HepG2 (cell line): ENCODE results near the gene CALML4. TPM values are rescaled to one million over a fixed set of nuclear protein-coding genes. Genes with fewer than 3 reads are reported as not detected.

ENCODE experiments used
- ATAC-seq: fragments of 200-7000 bp; cut with Tn5 transposase; 3 replicates; pipeline ENCODE4 v1.9.1; 2020; ENCODE audit warnings: mild to moderate bottlenecking, moderate library complexity
- BruUV-seq: library from RNA; stranded (reverse); fragments of 400-500 nt; replicated peaks from 2 replicates; lab custom pipeline; 2021; lab: Mats Ljungman, UMichigan
- CTCF ChIA-PET: fragments of 300-600 bp; formaldehyde crosslinking; extraction: SDS; loops from one replicate; lab custom pipeline; 2021; ENCODE audit warnings: low total read pairs, inconsistent platforms, low intra/inter-chr PET ratio; lab: Yijun Ruan, JAX
- POLR2A ChIA-PET: fragments of 350-600 bp; sonication (Branson Sonifier 250); formaldehyde crosslinking; loops from one replicate; lab custom pipeline; 2020; ENCODE audit warnings: antibody characterized with exemption, inconsistent platforms; lab: Yijun Ruan, JAX
- DNase-seq: peaks from one replicate; pipeline ENCODE4 v3.0.0-alpha.2; 2015; ENCODE audit warnings: low spot score
- FAIRE-seq: peaks from 3 replicates; lab custom pipeline; 2011; peaks lifted over from hg19 to GRCh38; lab: Jason Lieb, UNC
- H2AFZ ChIP-seq: one replicate; pipeline ENCODE4 v1.6.1; 2011; ENCODE audit warnings: low read length, inconsistent platforms
- H3K27ac ChIP-seq: fragments of 300-600 bp; 3 replicates; pipeline ENCODE4 v1.8.0; 2011; ENCODE audit warnings: mixed run types, mild to moderate bottlenecking, mixed read lengths, low read length, inconsistent platforms; ENCODE audit not compliant: insufficient read depth; ENCODE audit errors: extremely low read length
- H3K27me3 ChIP-seq, 2 experiments: fragments of 200-600 bp in 1 of 2; 2 replicates in 1 of 2; 3 replicates in 1 of 2; pipeline versions ENCODE4 v1.6.0 to v1.8.0; 2011; ENCODE audit warnings: low read length in 2 of 2, mild to moderate bottlenecking in 2 of 2, moderate library complexity in 2 of 2, inconsistent platforms in 1 of 2; ENCODE audit not compliant: insufficient read depth in 2 of 2, control insufficient read depth in 1 of 2
- H3K36me3 ChIP-seq, 2 experiments: fragments of 200-600 bp in 1 of 2; replicated peaks in 1 of 2; 2 replicates in 1 of 2; 3 replicates in 1 of 2; pipeline versions ENCODE4 v1.5.1 to v1.8.0; 2011; ENCODE audit warnings: low read length in 2 of 2, inconsistent platforms in 1 of 2; ENCODE audit not compliant: insufficient read depth in 2 of 2, control insufficient read depth in 1 of 2
- H3K4me1 ChIP-seq: 2 replicates; pipeline ENCODE4 v1.5.1; 2012; ENCODE audit warnings: low read length, inconsistent platforms; ENCODE audit not compliant: insufficient read depth
- H3K4me2 ChIP-seq: 2 replicates; pipeline ENCODE4 v1.6.0; 2011; ENCODE audit warnings: low read depth, low read length, inconsistent platforms
- H3K4me3 ChIP-seq, 3 experiments: fragments of 200-600 bp in 1 of 3; sonication (generic), shearing (Covaris generic) in 1 of 3; replicated peaks in 1 of 3; 2 replicates each; pipeline ENCODE4 v1.5.1; 2011 to 2016; ENCODE audit warnings: low read length in 3 of 3, inconsistent platforms in 2 of 3, low read depth in 2 of 3, mild to moderate bottlenecking in 2 of 3, control low read depth in 1 of 3, mixed read lengths in 1 of 3; ENCODE audit not compliant: insufficient read depth in 1 of 3
- H3K79me2 ChIP-seq: one replicate; pipeline ENCODE4 v1.6.1; 2011; ENCODE audit warnings: low read length, inconsistent platforms; ENCODE audit not compliant: insufficient read depth
- H3K9ac ChIP-seq: 2 replicates; pipeline ENCODE4 v1.6.0; 2011; ENCODE audit warnings: mild to moderate bottlenecking, low read depth, low read length, inconsistent platforms; ENCODE audit not compliant: insufficient read depth
- H3K9me3 ChIP-seq: 2 replicates; pipeline ENCODE4 v1.5.1; 2012; ENCODE audit warnings: mild to moderate bottlenecking, low read length
- H4K20me1 ChIP-seq: 2 replicates; pipeline ENCODE4 v1.6.0; 2011; ENCODE audit warnings: inconsistent platforms, mild to moderate bottlenecking, low read length, moderate library complexity; ENCODE audit not compliant: insufficient read depth
- ATF6 ChIP-seq: sonication (generic); formaldehyde crosslinking; conservative IDR thresholded peaks from 2 replicates; pipeline ENCODE4 v1.4.0; 2020; ENCODE audit warnings: missing genetic modification reagents
- GLI4 ChIP-seq: sonication (generic); formaldehyde crosslinking; IDR thresholded peaks from 2 replicates; pipeline ENCODE4 v1.5.1; 2020; ENCODE audit warnings: missing genetic modification reagents, mild to moderate bottlenecking, moderate library complexity, borderline replicate concordance
- KLF9 ChIP-seq: IDR thresholded peaks from 2 replicates; pipeline ENCODE4 v1.6.1; 2016; ENCODE audit warnings: low read depth
- RARA ChIP-seq: IDR thresholded peaks from 2 replicates; pipeline ENCODE4 v1.6.1; 2016; ENCODE audit warnings: missing genetic modification reagents, missing compliant biosample characterization
- SAP130 ChIP-seq: IDR thresholded peaks from 2 replicates; pipeline ENCODE4 v1.6.1; 2016; ENCODE audit warnings: low read depth
- SMARCE1 ChIP-seq: fragments of 450-650 bp; IDR thresholded peaks from 2 replicates; pipeline ENCODE4 v1.6.1; 2017; ENCODE audit warnings: borderline replicate concordance
- SP140L ChIP-seq: sonication (generic); formaldehyde crosslinking; IDR thresholded peaks from 2 replicates; pipeline ENCODE4 v1.4.0; 2020; ENCODE audit warnings: missing genetic modification reagents, borderline replicate concordance
- ZIK1 ChIP-seq: sonication (generic); formaldehyde crosslinking; IDR thresholded peaks from 2 replicates; pipeline ENCODE4 v1.5.0; 2020; ENCODE audit warnings: mild to moderate bottlenecking, low read depth, missing genetic modification reagents, borderline replicate concordance
- ZNF101 ChIP-seq: sonication (generic); formaldehyde crosslinking; IDR thresholded peaks from 2 replicates; pipeline ENCODE4 v1.4.0; 2020; ENCODE audit warnings: mild to moderate bottlenecking, low read depth, missing genetic modification reagents, borderline replicate concordance
- ZNF460 ChIP-seq: sonication (generic); formaldehyde crosslinking; IDR thresholded peaks from 2 replicates; pipeline ENCODE4 v1.5.1; 2020; ENCODE audit warnings: missing genetic modification reagents, mild to moderate bottlenecking, borderline replicate concordance
- ZNF607 ChIP-seq: sonication (generic); formaldehyde crosslinking; IDR thresholded peaks from 2 replicates; pipeline ENCODE4 v1.5.1; 2020; ENCODE audit warnings: missing genetic modification reagents, mild to moderate bottlenecking, borderline replicate concordance
- ZNF615 ChIP-seq: sonication (generic); formaldehyde crosslinking; IDR thresholded peaks from 2 replicates; pipeline ENCODE4 v1.5.0; 2020; ENCODE audit warnings: mild to moderate bottlenecking, missing genetic modification reagents, borderline replicate concordance
- ZNF784 ChIP-seq: sonication (generic); formaldehyde crosslinking; IDR thresholded peaks from 2 replicates; pipeline ENCODE4 v1.5.1; 2020; ENCODE audit warnings: missing genetic modification reagents, mild to moderate bottlenecking, borderline replicate concordance
- in situ Hi-C: cut with HindIII; loops from 2 replicates; pipeline ENCODE4 v1.10.0; 2017; ENCODE audit warnings: low pct_unique_long_range_greater_than_20kb; ENCODE audit not compliant: extremely low pct_ligation_motif_present
- intact Hi-C: fragments of 100-400 bp; cut with micrococcal nuclease; formaldehyde crosslinking; loops from one replicate; pipeline ENCODE4 v1.10.0; 2022; ENCODE audit not compliant: unreplicated experiment
- polyA plus RNA-seq, 8 experiments: library from polyadenylated mRNA; depleted of rRNA in 3 of 8; stranded (reverse) in 7 of 8; unstranded in 1 of 8; fragments of >200 nt; fragmentation: Illumina TruSeq in 4 of 8; extraction: Trizol in 4 of 8; gene quantifications; 2 replicates each; pipeline versions ENCODE4 v1.2.1 to v1.2.3, GENCODE V29; 2011 to 2016; ENCODE audit warnings: low read depth in 4 of 8, missing spikeins in 1 of 8, mixed read lengths in 1 of 8; ENCODE audit not compliant: insufficient read depth in 1 of 8
- total RNA-seq, 5 experiments: library from RNA; depleted of rRNA; stranded (reverse); fragments of >200 nt; fragmentation: Illumina TruSeq; extraction: Trizol; gene quantifications; 2 replicates each; pipeline ENCODE4 v1.2.3, GENCODE V29; 2016; ENCODE audit warnings: low read depth in 1 of 5
- TF ChIP-seq, protein P1 (sequence below): sonication (generic); formaldehyde crosslinking; IDR thresholded peaks from 2 replicates; pipeline ENCODE4 v1.8.1; 2023; ENCODE audit warnings: mild to moderate bottlenecking, missing genetic modification reagents
- TF ChIP-seq, protein P2 (sequence below): sonication (generic); formaldehyde crosslinking; conservative IDR thresholded peaks from 2 replicates; pipeline ENCODE4 v1.4.0; 2020; ENCODE audit warnings: mild to moderate bottlenecking, missing genetic modification reagents, moderate library complexity

Gene CALML4
- total and polyA plus RNA-seq, 2 of the 13 experiments (the other 11 are each of a cell fraction or from before 2014, with no cell fraction given), result 3.6 to 8.7 TPM

DNA sequence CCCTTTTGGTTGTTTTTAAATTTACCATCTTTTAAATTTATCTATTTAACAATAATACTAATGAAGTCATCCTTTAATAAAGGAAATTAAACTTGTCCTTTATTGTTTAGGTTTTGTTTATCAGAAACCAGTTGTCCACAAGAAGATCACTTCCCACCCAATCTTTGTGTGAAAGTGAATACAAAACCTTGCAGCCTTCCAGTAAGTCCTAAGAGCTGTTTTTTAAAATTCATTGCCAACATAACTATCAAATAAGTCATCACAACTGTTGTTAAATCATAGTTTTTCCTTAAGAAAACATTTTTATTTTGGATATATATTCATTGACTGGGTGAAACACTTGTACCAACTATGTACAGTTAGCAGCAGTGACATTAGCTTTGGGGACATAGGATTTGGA lies 59.4 kb downstream of the CALML4 start:
- no peak for ATAC-seq
- Histone ChIP-seq H3K36me3 (peaks cover 2 to 27% of the 10 kb centered on the region in 2 experiments), H3K4me2 (no peak overlapping the region), H4K20me1 (no peaks in the 10 kb centered on the region), H3K9me3 (no peaks in the 10 kb centered on the region), H3K27ac (no peak overlapping the region), H2AFZ (no peak overlapping the region), H3K9ac (no peak overlapping the region), H3K4me1 (no peaks in the 10 kb centered on the region), H3K79me2 (peaks cover 3% of the 10 kb centered on the region), H3K27me3 (no peaks in the 10 kb centered on the region), H3K4me3 (no peak overlapping the region)
- FAIRE-seq, result no peak
- in situ Hi-C loops (no loop called here), intact Hi-C loops (no loop called here)
- DNase-seq, result no peak
- ChIA-PET POLR2A (no interaction called here), CTCF (no interaction called here)
- no TSS peak for BruUV-seq
- no peak for TF ChIP-seq SP140L
- TF ChIP-seq RARA (CRISPR knock-in tag), result no peak
- TF ChIP-seq ATF6, result no peak
- TF ChIP-seq ZNF101 (CRISPR knock-in tag), result no peak
- no peak for TF ChIP-seq ZIK1 (CRISPR knock-in tag)
- TF ChIP-seq ZNF615 (CRISPR knock-in tag), result no peak
- TF ChIP-seq, protein P1, sequence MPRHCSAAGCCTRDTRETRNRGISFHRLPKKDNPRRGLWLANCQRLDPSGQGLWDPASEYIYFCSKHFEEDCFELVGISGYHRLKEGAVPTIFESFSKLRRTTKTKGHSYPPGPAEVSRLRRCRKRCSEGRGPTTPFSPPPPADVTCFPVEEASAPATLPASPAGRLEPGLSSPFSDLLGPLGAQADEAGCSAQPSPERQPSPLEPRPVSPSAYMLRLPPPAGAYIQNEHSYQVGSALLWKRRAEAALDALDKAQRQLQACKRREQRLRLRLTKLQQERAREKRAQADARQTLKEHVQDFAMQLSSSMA (CRISPR knock-in tag), result no peak
- TF ChIP-seq GLI4 (CRISPR knock-in tag), result no peak
- TF ChIP-seq ZNF607 (CRISPR knock-in tag), result no peak
- TF ChIP-seq ZNF460 (CRISPR knock-in tag), result no peak
- TF ChIP-seq SAP130 (CRISPR knock-in tag), result no peak
- TF ChIP-seq SMARCE1, result no peak
- TF ChIP-seq KLF9 (CRISPR knock-in tag), result no peak
- TF ChIP-seq, protein P2, sequence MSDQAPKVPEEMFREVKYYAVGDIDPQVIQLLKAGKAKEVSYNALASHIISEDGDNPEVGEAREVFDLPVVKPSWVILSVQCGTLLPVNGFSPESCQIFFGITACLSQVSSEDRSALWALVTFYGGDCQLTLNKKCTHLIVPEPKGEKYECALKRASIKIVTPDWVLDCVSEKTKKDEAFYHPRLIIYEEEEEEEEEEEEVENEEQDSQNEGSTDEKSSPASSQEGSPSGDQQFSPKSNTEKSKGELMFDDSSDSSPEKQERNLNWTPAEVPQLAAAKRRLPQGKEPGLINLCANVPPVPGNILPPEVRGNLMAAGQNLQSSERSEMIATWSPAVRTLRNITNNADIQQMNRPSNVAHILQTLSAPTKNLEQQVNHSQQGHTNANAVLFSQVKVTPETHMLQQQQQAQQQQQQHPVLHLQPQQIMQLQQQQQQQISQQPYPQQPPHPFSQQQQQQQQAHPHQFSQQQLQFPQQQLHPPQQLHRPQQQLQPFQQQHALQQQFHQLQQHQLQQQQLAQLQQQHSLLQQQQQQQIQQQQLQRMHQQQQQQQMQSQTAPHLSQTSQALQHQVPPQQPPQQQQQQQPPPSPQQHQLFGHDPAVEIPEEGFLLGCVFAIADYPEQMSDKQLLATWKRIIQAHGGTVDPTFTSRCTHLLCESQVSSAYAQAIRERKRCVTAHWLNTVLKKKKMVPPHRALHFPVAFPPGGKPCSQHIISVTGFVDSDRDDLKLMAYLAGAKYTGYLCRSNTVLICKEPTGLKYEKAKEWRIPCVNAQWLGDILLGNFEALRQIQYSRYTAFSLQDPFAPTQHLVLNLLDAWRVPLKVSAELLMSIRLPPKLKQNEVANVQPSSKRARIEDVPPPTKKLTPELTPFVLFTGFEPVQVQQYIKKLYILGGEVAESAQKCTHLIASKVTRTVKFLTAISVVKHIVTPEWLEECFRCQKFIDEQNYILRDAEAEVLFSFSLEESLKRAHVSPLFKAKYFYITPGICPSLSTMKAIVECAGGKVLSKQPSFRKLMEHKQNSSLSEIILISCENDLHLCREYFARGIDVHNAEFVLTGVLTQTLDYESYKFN (CRISPR knock-in tag), result no peak
- no peak for TF ChIP-seq ZNF784 (CRISPR knock-in tag)
